OCI-LY7 (cell line): ENCODE results near the gene CBFA2T2.

Experiments
- CTCF ChIP-seq: fragments of 200-600 bp; sonication (generic); conservative IDR thresholded peaks from 2 replicates; pipeline ENCODE4 v1.5.1; 2014; ENCODE audit warnings: mild to moderate bottlenecking, antibody characterized with exemption, low read length, moderate library complexity, mixed read lengths
- EZH2phosphoT487 ChIP-seq: fragments of 200-600 bp; sonication (generic); IDR thresholded peaks from 2 replicates; pipeline ENCODE4 v1.6.1; 2018; ENCODE audit warnings: low read depth, borderline replicate concordance, mild to moderate bottlenecking, mixed run types, antibody characterized with exemption, low read length, moderate library complexity, mixed read lengths

- TF ChIP-seq EZH2phosphoT487: no peak
- no peak for TF ChIP-seq CTCF
These were observed 167.8 kb downstream of the CBFA2T2 start for GRCh38 chr20:33657704-33658095.
